Activated T-helper 1 cell treated with anti-CD3 and anti-CD28 coated beads, Interleukin-12 subunit alpha, Interleukin-12 subunit beta, Interleukin-2, Interleukin-4 antibody, amounts not matched to agents 30 ng/mL and 10 ng/mL and 1 ng/mL, durations not matched to agents 14 hours and 24 hours and 36 hours (primary cell): Measurements from ENCODE around the gene GRHPR. TPM values are rescaled to one million over a fixed set of nuclear protein-coding genes. Genes with fewer than 3 reads are reported as not detected.

Experiments used
- DNase-seq: peaks from one replicate; pipeline ENCODE4 v3.0.0; 2021; ENCODE audit warnings: low spot score
- H3K27ac Mint-ChIP-seq: one replicate; pipeline ENCODE4 v1.8.0; 2021; ENCODE audit warnings: mild to moderate bottlenecking, mixed read lengths
- H3K27me3 Mint-ChIP-seq: one replicate; pipeline ENCODE4 v1.8.0; 2022; ENCODE audit warnings: mild to moderate bottlenecking, moderate library complexity, mixed read lengths; ENCODE audit not compliant: insufficient read depth
- H3K36me3 Mint-ChIP-seq: one replicate; pipeline ENCODE4 v1.8.0; 2021; ENCODE audit warnings: low read depth, mixed read lengths
- H3K4me1 Mint-ChIP-seq: one replicate; pipeline ENCODE4 v1.8.0; 2021; ENCODE audit warnings: low read depth, mixed read lengths
- H3K4me3 Mint-ChIP-seq: one replicate; pipeline ENCODE4 v1.8.0; 2021; ENCODE audit warnings: mild to moderate bottlenecking, moderate library complexity, mixed read lengths
- H3K9me3 Mint-ChIP-seq: one replicate; pipeline ENCODE4 v1.8.0; 2021; ENCODE audit warnings: mixed read lengths
- intact Hi-C: fragments of 100-400 bp; cut with micrococcal nuclease; formaldehyde crosslinking; loops from one replicate; pipeline ENCODE4 v1.15.1; 2024
- total RNA-seq: library from RNA; stranded (reverse); gene quantifications from 2 replicates; pipeline ENCODE4 v1.2.3, GENCODE V29; 2022

Gene GRHPR
- total RNA-seq, 1 donor from 2014 or later: 74.8 TPM

DNA sequence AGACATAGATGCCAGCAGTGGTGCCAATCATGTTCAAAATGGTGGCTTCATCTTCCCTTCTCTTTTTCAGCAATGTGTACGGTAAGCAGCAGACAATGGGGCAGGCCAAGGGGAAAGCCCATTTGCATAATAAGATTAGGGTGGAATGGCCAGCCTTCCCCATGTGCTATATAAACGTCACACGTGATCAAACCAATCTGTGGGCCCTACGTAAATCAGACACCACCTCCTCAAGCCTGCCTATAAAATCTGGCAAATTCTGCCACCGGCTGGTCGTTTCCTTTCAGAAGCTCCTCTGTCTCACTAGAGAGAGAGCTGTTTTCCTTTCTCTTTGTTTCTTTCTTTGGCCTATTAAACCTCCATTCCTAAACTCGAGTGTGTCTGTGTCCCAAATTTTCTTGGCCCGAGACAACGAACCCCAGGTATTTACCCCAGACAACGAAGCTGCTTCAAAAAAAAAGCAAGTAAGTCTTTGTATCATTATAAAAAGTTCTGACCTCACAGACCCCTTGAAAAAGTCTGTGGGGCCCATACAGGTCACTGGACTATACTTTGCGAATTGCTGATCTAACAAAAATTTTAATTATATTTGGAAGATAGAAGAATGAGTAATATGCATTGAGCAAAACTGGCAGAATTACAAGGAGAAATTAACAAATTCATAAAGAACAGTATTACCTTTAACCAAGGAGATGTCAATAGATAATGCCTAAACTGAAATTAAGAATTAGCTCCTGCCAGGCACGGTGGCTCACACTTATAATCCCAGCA, 27.6 kb downstream of the GRHPR start:
- intact Hi-C loops: no loop called here
- H3K36me3 Mint-ChIP-seq: peaks cover 9% of the 10 kb centered on the region
- no peak overlapping the region for H3K27ac Mint-ChIP-seq
- peaks cover 17% of the 10 kb centered on the region for H3K4me1 Mint-ChIP-seq
- no peak for DNase-seq
- H3K27me3 Mint-ChIP-seq: no peaks in the 10 kb centered on the region
- H3K4me3 Mint-ChIP-seq: no peak overlapping the region
- no peaks in the 10 kb centered on the region for H3K9me3 Mint-ChIP-seq

DNA sequence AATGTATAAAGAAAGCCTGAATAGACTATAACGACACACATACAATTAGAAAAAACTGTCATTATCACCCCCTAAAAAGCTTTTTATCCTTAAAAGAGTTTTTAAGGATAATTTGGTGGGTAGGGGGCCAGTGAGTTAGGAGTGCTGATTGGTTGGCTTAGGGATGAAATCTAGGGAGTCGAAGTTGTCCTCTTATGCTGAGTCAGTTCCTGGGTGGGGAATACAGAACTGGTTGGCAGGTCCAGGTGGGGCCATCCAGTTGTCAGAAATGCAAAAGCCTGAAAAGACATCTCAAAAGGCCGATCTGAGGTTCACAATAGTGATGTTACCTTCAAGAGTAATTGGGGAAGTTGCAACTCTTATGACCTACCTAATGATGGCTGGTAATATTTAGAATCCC, 29.1 kb downstream of the GRHPR start:
- H3K4me3 Mint-ChIP-seq: no peak overlapping the region
- intact Hi-C loops: no loop called here
- peaks cover 16% of the 10 kb centered on the region for H3K4me1 Mint-ChIP-seq

DNA sequence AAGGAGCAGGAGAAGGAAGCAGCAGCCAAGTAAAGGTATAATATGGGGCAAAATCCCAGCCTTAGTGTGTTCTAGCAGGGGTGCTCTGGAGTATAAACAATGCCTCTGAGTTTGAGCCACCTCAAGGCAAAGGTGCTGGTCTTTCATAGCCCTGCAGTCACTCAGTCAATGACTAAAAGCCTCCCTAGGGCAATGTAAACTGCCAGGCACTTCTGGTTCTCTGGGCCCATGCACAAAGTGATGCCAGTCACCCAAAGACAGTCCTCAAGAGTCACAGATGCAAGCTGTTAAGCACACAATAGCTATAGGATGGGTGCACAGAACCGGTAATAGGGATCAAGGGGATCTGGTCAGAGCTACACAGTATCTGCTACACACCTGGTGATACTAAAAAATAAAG, 30.1 kb downstream of the GRHPR start:
- no peak overlapping the region for H3K27ac Mint-ChIP-seq
- H3K36me3 Mint-ChIP-seq: peaks cover 5% of the 10 kb centered on the region
- DNase-seq: no peak
- no peaks in the 10 kb centered on the region for H3K27me3 Mint-ChIP-seq
- H3K4me1 Mint-ChIP-seq: peaks cover 18% of the 10 kb centered on the region
- no peaks in the 10 kb centered on the region for H3K9me3 Mint-ChIP-seq
- H3K4me3 Mint-ChIP-seq: no peak overlapping the region
- intact Hi-C loops: no loop called here

More for the DNA sequence above, 29.1 kb downstream of the GRHPR start:
- no peak overlapping the region for H3K27ac Mint-ChIP-seq
- no peaks in the 10 kb centered on the region for H3K9me3 Mint-ChIP-seq
- DNase-seq: no peak
- H3K27me3 Mint-ChIP-seq: no peaks in the 10 kb centered on the region
- H3K36me3 Mint-ChIP-seq: peaks cover 7% of the 10 kb centered on the region

DNA sequence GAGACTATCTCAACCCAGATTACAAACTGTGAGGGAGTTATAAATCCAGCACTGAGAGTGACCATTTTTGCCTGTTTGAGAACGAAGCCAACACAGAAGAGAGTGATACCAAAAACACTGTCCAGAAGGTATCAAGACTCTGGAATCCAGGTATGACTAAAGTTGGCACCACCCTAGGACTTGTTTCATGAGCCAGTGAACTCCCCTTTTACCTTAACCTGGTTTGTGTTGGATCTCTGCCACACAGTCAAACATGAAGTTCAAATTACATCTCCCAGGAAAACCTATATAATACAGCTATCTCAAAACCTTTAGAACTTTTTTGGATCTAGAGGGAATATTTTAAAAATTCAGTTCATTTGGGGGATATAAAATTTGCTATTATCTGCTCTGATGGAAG, 31.3 kb downstream of the GRHPR start:
- peaks cover 23% of the 10 kb centered on the region for H3K4me1 Mint-ChIP-seq
- intact Hi-C loops: no loop called here
- peaks cover 5% of the 10 kb centered on the region for H3K36me3 Mint-ChIP-seq
- no peak for DNase-seq
- no peaks in the 10 kb centered on the region for H3K9me3 Mint-ChIP-seq
- no peak overlapping the region for H3K4me3 Mint-ChIP-seq
- no peaks in the 10 kb centered on the region for H3K27me3 Mint-ChIP-seq
- no peak overlapping the region for H3K27ac Mint-ChIP-seq

DNA sequence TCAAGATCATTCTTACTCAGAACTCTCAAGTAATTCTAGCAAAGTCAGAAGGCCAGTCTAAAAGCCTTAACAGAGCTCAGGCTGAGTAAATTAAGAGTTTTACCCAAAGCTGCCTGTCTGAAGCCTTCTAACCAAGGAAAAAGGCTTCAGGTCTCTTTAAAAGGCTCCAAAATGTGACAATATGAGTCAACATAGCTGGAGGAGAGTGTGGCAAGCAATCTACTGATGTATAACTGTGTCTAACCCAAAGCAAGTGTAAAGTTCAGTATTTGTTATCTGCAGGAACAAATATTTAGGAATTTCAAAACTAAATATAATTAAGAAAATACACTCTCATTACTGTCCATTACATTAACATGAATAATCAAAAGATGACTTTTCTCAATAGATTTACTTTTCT, 31.7 kb downstream of the GRHPR start:
- Mint-ChIP-seq H3K4me3 (no peak overlapping the region), H3K27ac (no peak overlapping the region), H3K36me3 (peaks cover 5% of the 10 kb centered on the region), H3K27me3 (no peaks in the 10 kb centered on the region), H3K9me3 (no peaks in the 10 kb centered on the region), H3K4me1 (peaks cover 23% of the 10 kb centered on the region)
- DNase-seq: no peak
- intact Hi-C loops: no loop called here

DNA sequence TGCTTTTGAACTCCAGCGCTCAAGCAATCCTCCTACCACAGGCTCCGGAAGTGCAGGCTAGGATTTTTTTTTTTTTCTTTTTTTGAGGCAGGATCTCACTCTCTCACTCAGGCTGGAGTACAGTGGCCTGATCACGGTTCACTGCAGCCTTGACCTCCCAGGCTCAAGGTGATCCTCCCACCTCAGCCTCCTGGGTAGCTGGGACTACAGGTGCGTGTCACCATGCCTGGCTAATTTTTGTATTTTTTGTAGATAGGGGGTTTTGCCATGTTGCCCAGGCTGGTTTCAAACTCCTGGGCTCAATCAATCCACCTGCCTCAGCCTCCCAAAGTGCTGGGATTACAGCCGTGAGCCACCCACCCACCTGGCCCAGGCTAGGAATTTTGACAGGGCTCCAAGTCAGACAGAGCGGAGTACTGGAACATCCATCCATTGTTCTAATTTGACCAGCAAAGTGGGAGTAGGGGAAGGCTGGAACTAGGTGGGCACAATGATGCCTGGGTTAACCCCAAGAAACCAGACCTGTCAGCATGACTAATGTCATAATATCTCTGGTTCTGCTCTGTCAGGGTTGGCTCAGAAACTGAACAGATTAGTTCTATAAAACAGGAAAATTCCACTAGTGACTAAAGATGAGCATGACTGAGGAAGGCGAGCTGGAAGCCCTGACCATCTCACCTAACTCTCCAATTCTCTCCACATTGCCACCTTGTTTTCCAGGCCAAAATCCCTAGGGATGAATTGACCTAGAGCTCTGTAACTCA, 33.6 kb downstream of the GRHPR start:
- no peak overlapping the region for H3K27ac Mint-ChIP-seq
- H3K9me3 Mint-ChIP-seq: no peaks in the 10 kb centered on the region
- DNase-seq: no peak
- peaks cover 2% of the 10 kb centered on the region for H3K36me3 Mint-ChIP-seq
- intact Hi-C loops: no loop called here
- no peaks in the 10 kb centered on the region for H3K27me3 Mint-ChIP-seq
- H3K4me1 Mint-ChIP-seq: peaks cover 27% of the 10 kb centered on the region
- H3K4me3 Mint-ChIP-seq: no peak overlapping the region

DNA sequence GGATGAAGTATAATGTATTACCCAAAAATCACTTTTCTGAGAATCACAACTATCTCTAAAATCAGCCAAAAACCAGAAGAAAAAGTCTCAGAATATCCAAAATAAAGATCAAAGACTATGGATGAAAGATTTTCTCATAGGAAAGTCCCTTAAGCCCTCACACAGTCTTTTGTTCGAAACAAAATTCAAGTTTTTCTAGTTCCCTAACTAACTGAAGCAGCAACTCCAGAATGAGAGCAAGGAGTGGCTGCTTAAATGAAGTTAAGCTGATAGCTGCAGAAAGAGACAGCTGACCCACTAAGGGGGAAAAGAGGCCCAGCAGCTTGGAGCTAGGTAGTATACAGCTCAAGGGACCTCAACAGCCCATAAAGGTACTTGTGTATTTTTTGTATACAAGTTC, 34.3 kb downstream of the GRHPR start:
- no peak overlapping the region for H3K4me3 Mint-ChIP-seq
- H3K27ac Mint-ChIP-seq: no peak overlapping the region
- intact Hi-C loops: no loop called here
- peaks cover 2% of the 10 kb centered on the region for H3K36me3 Mint-ChIP-seq
- H3K4me1 Mint-ChIP-seq: peaks cover 28% of the 10 kb centered on the region
- no peaks in the 10 kb centered on the region for H3K9me3 Mint-ChIP-seq
- DNase-seq: no peak
- H3K27me3 Mint-ChIP-seq: no peaks in the 10 kb centered on the region

DNA sequence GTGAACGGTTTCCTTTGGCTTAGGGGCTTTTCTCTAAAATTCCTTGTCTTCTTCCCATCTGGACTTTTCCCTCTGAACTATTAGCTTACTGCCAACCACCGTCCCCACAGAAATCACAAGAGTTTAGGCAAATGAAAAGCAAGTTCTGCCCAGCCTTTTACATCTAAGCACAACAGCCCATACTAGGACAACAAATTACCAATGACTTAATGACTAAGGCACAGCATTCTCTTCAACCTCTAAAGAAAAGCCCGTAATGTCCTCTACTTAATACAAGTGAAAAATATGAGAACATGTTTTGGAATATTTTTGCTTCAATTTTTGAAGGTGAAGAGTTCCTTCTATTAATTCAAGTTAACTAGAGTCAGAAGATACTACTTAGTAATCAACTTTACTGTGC, 41.5 kb downstream of the GRHPR start:
- Mint-ChIP-seq H3K4me1 (peaks cover 47% of the 10 kb centered on the region), H3K4me3 (peak overlapping the region; percentile 97), H3K27me3 (no peaks in the 10 kb centered on the region), H3K9me3 (no peaks in the 10 kb centered on the region), H3K36me3 (peaks cover 14% of the 10 kb centered on the region), H3K27ac (peak overlapping the region; percentile 95)
- intact Hi-C loops: loop anchor here (2.0 to 10.0 kb wide), 4 partner anchors 159 to 1269 kb away; partner anchors contain the start of genes CLTA and MELK
- DNase-seq: no peak

DNA sequence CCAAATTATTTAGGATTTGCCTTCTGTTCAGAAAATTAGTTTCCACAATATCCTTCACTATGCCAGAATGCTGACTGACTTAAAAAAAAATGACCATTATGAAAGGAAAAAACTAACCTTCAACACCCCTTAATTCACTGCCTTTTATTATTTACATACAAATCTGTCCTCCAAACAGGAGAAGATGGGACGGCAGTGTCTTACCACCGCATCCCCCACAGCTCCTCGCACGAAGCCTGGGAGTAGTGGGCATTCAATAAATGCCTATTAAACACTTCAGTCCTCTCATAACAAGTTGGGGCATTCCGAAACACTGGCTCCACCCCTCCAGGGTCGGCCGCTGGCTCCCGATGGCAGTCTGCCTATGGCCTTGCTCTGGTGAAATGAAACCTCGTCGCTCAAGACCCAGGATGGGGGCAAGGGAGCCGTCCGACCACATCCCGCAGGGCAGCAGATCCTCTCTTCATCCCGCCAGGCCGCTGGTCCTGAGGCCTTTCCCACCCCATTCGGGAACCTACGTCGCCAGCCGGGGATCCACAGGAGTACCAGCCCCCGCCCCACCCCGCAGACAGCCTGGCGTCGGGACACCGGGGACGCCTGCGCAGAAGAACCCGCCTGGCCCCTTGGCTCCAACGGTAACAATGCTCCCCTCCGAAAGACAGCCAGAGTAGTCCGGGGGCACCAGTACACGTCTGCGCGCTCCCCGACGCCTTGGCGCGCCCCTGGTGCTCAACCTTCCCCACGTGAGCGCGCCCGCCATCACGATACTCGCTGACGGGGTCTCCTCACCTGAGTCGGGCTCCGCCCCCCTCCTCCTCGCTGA, 42.1 kb downstream of the GRHPR start:
- peak overlapping the region; percentile 95 for H3K27ac Mint-ChIP-seq
- no peaks in the 10 kb centered on the region for H3K9me3 Mint-ChIP-seq
- peaks cover 12% of the 10 kb centered on the region for H3K36me3 Mint-ChIP-seq
- peaks cover 47% of the 10 kb centered on the region for H3K4me1 Mint-ChIP-seq
- peak; percentile 63 for DNase-seq
- intact Hi-C loops: loop anchor here (1.0 to 10.0 kb wide), 12 partner anchors 21 to 1270 kb away; partner anchors contain the start of genes CLTA, MELK, POLR1E and SLC25A51
- peak overlapping the region; percentile 97 for H3K4me3 Mint-ChIP-seq
- H3K27me3 Mint-ChIP-seq: no peaks in the 10 kb centered on the region

DNA sequence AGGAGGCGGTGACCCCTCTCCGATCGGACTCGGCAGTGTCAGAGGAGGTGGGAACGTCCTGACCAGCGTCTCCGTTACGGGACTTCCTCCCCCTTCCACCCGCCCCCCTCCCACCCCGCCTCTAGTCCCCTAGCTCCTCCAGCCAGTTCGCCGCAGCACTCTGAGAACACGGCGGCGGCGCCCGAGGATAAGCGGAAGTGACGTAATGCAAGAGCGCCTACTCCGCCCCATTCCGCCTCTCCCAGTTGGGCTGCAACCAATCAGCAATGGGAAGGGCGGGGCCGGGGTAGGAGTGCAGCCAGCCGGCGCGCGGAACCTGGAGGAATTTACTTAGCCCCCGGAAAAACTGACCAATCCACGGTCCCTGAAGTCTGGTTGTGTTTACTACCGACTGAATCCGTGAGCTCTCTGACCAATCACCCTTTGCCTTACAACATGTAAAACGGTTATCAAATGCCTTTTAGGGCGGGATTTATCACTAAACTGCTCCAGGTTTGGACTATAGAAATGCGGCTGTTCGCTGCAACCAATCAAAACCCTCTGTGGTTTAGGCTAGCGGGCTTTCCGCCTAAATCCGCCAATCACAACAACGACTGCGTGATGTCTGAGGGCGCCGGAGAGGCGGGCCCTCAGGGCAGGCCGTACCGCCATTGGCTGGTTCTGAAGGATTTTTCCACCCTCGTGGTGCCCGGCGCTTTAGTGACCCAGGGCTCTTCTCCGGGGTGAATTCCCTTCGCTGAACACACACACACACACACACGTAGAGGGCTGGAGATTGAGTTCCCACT, 42.9 kb downstream of the GRHPR start, which contains the start of gene ZBTB5:
Gene ZBTB5 (minus strand): TSS at position 202 of the 788 bp plus-strand sequence. CDS start 22,899 bp downstream, outside the sequence.
- Mint-ChIP-seq H3K27me3 (no peaks in the 10 kb centered on the region), H3K9me3 (no peaks in the 10 kb centered on the region), H3K36me3 (peaks cover 12% of the 10 kb centered on the region), H3K4me1 (peaks cover 47% of the 10 kb centered on the region), H3K4me3 (peak within 1 kb of the TSS; percentile 97), H3K27ac (peak within 1 kb of the TSS; percentile 95)
- DNase-seq: peak; percentile 98
- intact Hi-C loops: loop anchor here (1.0 to 10.0 kb wide), 12 partner anchors 20 to 1271 kb away; partner anchors contain the start of genes CLTA, MELK, POLR1E and SLC25A51

DNA sequence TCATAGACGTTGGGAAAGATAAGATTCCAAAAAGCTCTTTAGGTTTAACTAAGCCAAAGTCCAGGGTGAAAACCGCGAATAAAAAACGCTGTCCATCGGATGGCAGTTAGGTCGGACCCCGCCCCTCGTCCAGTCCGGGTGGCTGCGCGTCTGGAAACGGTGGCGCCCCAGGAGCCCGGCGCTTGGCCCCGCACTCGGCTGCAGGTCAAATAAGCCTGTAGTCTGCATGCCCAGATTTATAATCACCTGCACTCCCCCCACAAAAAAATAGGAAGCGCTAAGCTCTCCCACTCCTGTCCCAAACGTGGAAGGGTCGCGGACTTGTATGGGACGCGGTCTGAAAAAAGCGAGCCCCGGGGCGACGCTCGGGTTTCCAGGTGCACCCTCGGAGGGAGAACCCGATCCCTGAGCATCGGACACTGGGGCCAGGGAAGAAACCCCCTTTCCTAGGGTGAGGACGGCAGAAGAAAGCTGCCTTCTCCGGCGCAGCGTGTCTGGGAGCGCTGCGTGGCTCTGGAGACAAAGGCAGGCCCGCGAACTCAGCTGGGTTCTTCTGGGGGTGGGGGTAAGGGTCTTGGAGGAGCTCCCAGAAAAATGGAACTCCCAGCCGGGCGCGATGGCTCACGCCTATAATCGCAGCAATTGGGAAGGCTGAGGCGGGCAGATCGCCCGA, 43.7 kb downstream of the GRHPR start:
- intact Hi-C loops: loop anchor here (5.0 to 10.0 kb wide), 7 partner anchors 49 to 1271 kb away; partner anchors contain the start of genes CLTA, MELK, SLC25A51 and TRMT10B
- Mint-ChIP-seq H3K27ac (peak overlapping the region; percentile 95), H3K4me1 (peaks cover 41% of the 10 kb centered on the region), H3K27me3 (no peaks in the 10 kb centered on the region), H3K9me3 (no peaks in the 10 kb centered on the region), H3K36me3 (peaks cover 12% of the 10 kb centered on the region), H3K4me3 (peak overlapping the region; percentile 97)
- DNase-seq: no peak
